ENCODE measurements around the gene RFX3.

DNA sequence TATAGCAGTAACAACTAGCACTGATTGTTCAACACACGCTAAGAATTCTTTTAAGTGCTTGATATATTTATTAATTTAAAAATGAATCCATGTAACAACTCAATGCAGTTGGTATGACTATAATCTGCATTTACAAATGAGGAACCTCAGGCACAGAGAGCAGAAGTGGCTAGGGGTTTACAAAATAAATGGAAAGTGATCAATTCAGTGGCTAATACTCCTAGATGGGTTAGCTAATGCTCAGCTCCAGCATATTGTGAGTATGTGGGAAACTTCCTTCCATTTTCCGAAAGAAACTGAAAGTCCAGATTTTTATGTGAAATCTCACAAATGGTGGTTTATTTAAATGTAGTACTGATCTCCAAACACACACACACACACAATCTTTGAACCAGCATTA is 128.0 kb downstream of the RFX3 start:
- TF ChIP-seq GATA3 (IDR thresholded peaks at IDR 0.05; ENCODE audit: low read depth, low read length) (no peak), GATA2 (IDR thresholded peaks at IDR 0.05; ENCODE audit: low read depth, low read length) (no peak)
